Keratinocyte (primary cell): ENCODE results near the gene TARS1. TPM values are rescaled to one million over a fixed set of nuclear protein-coding genes. Genes with fewer than 3 reads are reported as not detected.

Experiments
- DNase-seq: peaks from one replicate; pipeline ENCODE4 v3.0.0-alpha.2; 2011; ENCODE audit warnings: low read depth, missing footprints, low spot score
- FAIRE-seq: peaks from 2 replicates; lab custom pipeline; 2011; peaks lifted over from hg19 to GRCh38; lab: Jason Lieb, UNC
- H2AFZ ChIP-seq: 2 replicates; pipeline ENCODE4 v1.6.0; 2012; ENCODE audit warnings: low read length, control low read depth, inconsistent platforms; ENCODE audit not compliant: control insufficient read depth
- H3K27ac ChIP-seq: 2 replicates; pipeline ENCODE4 v1.5.1; 2011; ENCODE audit warnings: low read length; ENCODE audit not compliant: control insufficient read depth, insufficient read depth
- H3K27me3 ChIP-seq: 3 replicates; pipeline ENCODE4 v1.6.0; 2011; ENCODE audit warnings: low read length; ENCODE audit not compliant: control insufficient read depth, insufficient read depth; ENCODE audit errors: extremely low read depth
- H3K36me3 ChIP-seq, 2 experiments: 2 replicates in 1 of 2; 3 replicates in 1 of 2; pipeline ENCODE4 v1.5.1; 2011; ENCODE audit warnings: low read length in 2 of 2, mild to moderate bottlenecking in 1 of 2; ENCODE audit not compliant: control insufficient read depth in 2 of 2, insufficient read depth in 2 of 2; ENCODE audit errors: extremely low read depth in 1 of 2
- H3K4me1 ChIP-seq: 3 replicates; pipeline ENCODE4 v1.5.1; 2011; ENCODE audit warnings: low read length; ENCODE audit not compliant: control insufficient read depth, insufficient read depth; ENCODE audit errors: extremely low read depth
- H3K4me2 ChIP-seq: 3 replicates; pipeline ENCODE4 v1.6.0; 2011; ENCODE audit warnings: low read depth, low read length; ENCODE audit not compliant: control insufficient read depth, insufficient read depth; ENCODE audit errors: extremely low read depth
- H3K4me3 ChIP-seq, 3 experiments: fragments of 200-600 bp in 1 of 3; sonication (generic) in 1 of 3; 2 replicates in 2 of 3; 3 replicates in 1 of 3; pipeline ENCODE4 v1.5.1; 2011 to 2016; ENCODE audit warnings: low read length in 3 of 3, mild to moderate bottlenecking in 3 of 3, control low read depth in 2 of 3, inconsistent platforms in 1 of 3, low read depth in 1 of 3, mixed read lengths in 1 of 3, mixed run types in 1 of 3, moderate library complexity in 1 of 3; ENCODE audit not compliant: control insufficient read depth in 2 of 3, insufficient read depth in 2 of 3; ENCODE audit errors: extremely low read depth in 1 of 3
- H3K79me2 ChIP-seq: 2 replicates; pipeline ENCODE4 v1.6.0; 2012; ENCODE audit warnings: low read length; ENCODE audit not compliant: control insufficient read depth, insufficient read depth
- H3K9ac ChIP-seq: 3 replicates; pipeline ENCODE4 v1.6.0; 2011; ENCODE audit warnings: low read length; ENCODE audit not compliant: control insufficient read depth, insufficient read depth; ENCODE audit errors: extremely low read depth
- H3K9me1 ChIP-seq: 3 replicates; pipeline ENCODE4 v1.6.0; 2011; ENCODE audit warnings: low read length; ENCODE audit not compliant: control insufficient read depth, insufficient read depth; ENCODE audit errors: extremely low read depth
- H3K9me3 ChIP-seq: 2 replicates; pipeline ENCODE4 v1.5.1; 2012; ENCODE audit warnings: low read depth, low read length; ENCODE audit not compliant: control insufficient read depth
- H4K20me1 ChIP-seq: 3 replicates; pipeline ENCODE4 v1.6.0; 2011; ENCODE audit warnings: low read length; ENCODE audit not compliant: control insufficient read depth, insufficient read depth; ENCODE audit errors: extremely low read depth
- CTCF ChIP-seq, 3 experiments: IDR thresholded peaks in 1 of 3; conservative IDR thresholded peaks in 1 of 3; optimal IDR thresholded peaks in 1 of 3; 2 replicates in 2 of 3; 3 replicates in 1 of 3; pipeline versions ENCODE3 to v1.5.1; 2011; ENCODE audit warnings: low read length in 3 of 3, mild to moderate bottlenecking in 3 of 3, moderate library complexity in 2 of 3, control low read depth in 1 of 3, inconsistent platforms in 1 of 3; ENCODE audit not compliant: insufficient read depth in 2 of 3; ENCODE audit errors: extremely low read depth in 1 of 3
- EZH2 ChIP-seq: IDR thresholded peaks from one replicate; pipeline ENCODE4 v1.6.1; 2012; ENCODE audit warnings: inconsistent platforms, mild to moderate bottlenecking, low read length, moderate library complexity
- dilution Hi-C: fragments of 300-500 bp; cut with MboI; formaldehyde crosslinking; loops from one replicate; pipeline ENCODE4 v1.7.0; 2020; ENCODE audit warnings: low sequenced_read_pairs; ENCODE audit not compliant: extremely low pct_ligation_motif_present
- polyA plus RNA-seq, 5 experiments: library from polyadenylated mRNA; depleted of rRNA in 3 of 5; stranded (reverse) in 3 of 5; stranded (forward) in 1 of 5; unstranded in 1 of 5; fragments of >200 nt; gene quantifications; 1 replicate in 1 of 5; 2 replicates in 3 of 5; 3 replicates in 1 of 5; pipeline versions ENCODE4 v1.2.1 to v1.2.3, GENCODE V29; 2011 to 2012; ENCODE audit warnings: missing spikeins in 2 of 5, low read depth in 1 of 5, low replicate concordance in 1 of 5

Gene TARS1
- polyA plus RNA-seq, 1 donor (not counting 4 experiments of a cell fraction or from before 2014, with no cell fraction given) = 213 TPM

- no peaks in the 10 kb centered on the region for H3K9me3 ChIP-seq
- H3K9me1 ChIP-seq = no peaks in the 10 kb centered on the region
- TF ChIP-seq EZH2 = no peak
- TF ChIP-seq CTCF (optimal IDR thresholded peaks at IDR 0.05 in 1 of 3, IDR thresholded peaks at IDR 0.05 in 1 of 3, conservative IDR thresholded peaks at IDR 0.05 in 1 of 3; ENCODE audit: extremely low read depth in 1 of 3, insufficient read depth in 2 of 3, low read length in 3 of 3) = no peak
- dilution Hi-C loops = loop anchor here (25.0 kb wide), 1 partner anchor 445 kb away; the partner anchor contains the start of gene RXFP3
- H3K79me2 ChIP-seq = no peaks in the 10 kb centered on the region
- FAIRE-seq (no peak), DNase-seq (no peak)
- H3K27me3 ChIP-seq = no peaks in the 10 kb centered on the region
- H3K9ac ChIP-seq = no peak overlapping the region
- H2AFZ ChIP-seq = no peak overlapping the region
- H3K27ac ChIP-seq = no peak overlapping the region
- H3K4me1 ChIP-seq = no peaks in the 10 kb centered on the region
- no peaks in the 10 kb centered on the region for H4K20me1 ChIP-seq
- H3K4me2 ChIP-seq = no peak overlapping the region
- no peak overlapping the region for H3K4me3 ChIP-seq
- no peaks in the 10 kb centered on the region for H3K36me3 ChIP-seq
Measured at GRCh38 chr5:33491941-33492340, 51.2 kb downstream of the TARS1 start.

DNA sequence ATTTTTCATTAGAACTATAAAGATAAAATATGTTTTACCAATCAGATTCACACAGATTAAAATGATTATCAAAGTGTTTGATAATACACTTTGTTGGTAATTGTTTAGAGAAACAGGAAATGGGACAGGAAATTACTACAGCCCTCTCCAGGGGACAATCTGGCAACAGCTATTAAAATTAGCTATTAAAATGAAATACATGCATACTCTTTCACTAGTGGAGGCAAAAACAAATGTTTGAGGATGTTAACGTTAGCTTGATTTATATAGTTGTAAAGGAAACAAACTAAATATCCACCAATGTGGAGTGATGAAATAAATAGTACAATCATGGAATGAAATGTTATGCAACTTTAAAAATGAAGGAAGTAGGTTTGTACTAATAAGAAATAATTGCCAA is 53.7 kb downstream of the TARS1 start:
- FAIRE-seq = no peak
- no peaks in the 10 kb centered on the region for H3K36me3 ChIP-seq
- H3K27me3 ChIP-seq = no peaks in the 10 kb centered on the region
- no peaks in the 10 kb centered on the region for H3K9me3 ChIP-seq
- H3K4me1 ChIP-seq = no peaks in the 10 kb centered on the region
- no peak overlapping the region for H3K4me3 ChIP-seq
- no peaks in the 10 kb centered on the region for H3K9me1 ChIP-seq
- no peak for DNase-seq
- dilution Hi-C loops = loop anchor here (25.0 kb wide), 1 partner anchor 443 kb away; the partner anchor contains the start of gene RXFP3
- H2AFZ ChIP-seq = no peak overlapping the region
- H4K20me1 ChIP-seq = no peaks in the 10 kb centered on the region
- no peaks in the 10 kb centered on the region for H3K79me2 ChIP-seq
- no peak overlapping the region for H3K27ac ChIP-seq
- no peak for TF ChIP-seq CTCF (optimal IDR thresholded peaks at IDR 0.05 in 1 of 3, IDR thresholded peaks at IDR 0.05 in 1 of 3, conservative IDR thresholded peaks at IDR 0.05 in 1 of 3; ENCODE audit: extremely low read depth in 1 of 3, insufficient read depth in 2 of 3, low read length in 3 of 3)
- no peak for TF ChIP-seq EZH2
- H3K4me2 ChIP-seq = no peak overlapping the region
- H3K9ac ChIP-seq = no peak overlapping the region
